GM21526 (cell line): ENCODE data around the gene ADAMTS12.

Experiments
- ATAC-seq: cut with Tn5 transposase; IDR thresholded peaks from one replicate; pipeline ENCODE4 v1.9.1; 2021; ENCODE audit warnings: moderate library complexity; ENCODE audit not compliant: unreplicated experiment, low FRiP score

ADAMTS12 gene, protein sequence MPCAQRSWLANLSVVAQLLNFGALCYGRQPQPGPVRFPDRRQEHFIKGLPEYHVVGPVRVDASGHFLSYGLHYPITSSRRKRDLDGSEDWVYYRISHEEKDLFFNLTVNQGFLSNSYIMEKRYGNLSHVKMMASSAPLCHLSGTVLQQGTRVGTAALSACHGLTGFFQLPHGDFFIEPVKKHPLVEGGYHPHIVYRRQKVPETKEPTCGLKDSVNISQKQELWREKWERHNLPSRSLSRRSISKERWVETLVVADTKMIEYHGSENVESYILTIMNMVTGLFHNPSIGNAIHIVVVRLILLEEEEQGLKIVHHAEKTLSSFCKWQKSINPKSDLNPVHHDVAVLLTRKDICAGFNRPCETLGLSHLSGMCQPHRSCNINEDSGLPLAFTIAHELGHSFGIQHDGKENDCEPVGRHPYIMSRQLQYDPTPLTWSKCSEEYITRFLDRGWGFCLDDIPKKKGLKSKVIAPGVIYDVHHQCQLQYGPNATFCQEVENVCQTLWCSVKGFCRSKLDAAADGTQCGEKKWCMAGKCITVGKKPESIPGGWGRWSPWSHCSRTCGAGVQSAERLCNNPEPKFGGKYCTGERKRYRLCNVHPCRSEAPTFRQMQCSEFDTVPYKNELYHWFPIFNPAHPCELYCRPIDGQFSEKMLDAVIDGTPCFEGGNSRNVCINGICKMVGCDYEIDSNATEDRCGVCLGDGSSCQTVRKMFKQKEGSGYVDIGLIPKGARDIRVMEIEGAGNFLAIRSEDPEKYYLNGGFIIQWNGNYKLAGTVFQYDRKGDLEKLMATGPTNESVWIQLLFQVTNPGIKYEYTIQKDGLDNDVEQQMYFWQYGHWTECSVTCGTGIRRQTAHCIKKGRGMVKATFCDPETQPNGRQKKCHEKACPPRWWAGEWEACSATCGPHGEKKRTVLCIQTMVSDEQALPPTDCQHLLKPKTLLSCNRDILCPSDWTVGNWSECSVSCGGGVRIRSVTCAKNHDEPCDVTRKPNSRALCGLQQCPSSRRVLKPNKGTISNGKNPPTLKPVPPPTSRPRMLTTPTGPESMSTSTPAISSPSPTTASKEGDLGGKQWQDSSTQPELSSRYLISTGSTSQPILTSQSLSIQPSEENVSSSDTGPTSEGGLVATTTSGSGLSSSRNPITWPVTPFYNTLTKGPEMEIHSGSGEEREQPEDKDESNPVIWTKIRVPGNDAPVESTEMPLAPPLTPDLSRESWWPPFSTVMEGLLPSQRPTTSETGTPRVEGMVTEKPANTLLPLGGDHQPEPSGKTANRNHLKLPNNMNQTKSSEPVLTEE (N-terminal part only)

DNA sequence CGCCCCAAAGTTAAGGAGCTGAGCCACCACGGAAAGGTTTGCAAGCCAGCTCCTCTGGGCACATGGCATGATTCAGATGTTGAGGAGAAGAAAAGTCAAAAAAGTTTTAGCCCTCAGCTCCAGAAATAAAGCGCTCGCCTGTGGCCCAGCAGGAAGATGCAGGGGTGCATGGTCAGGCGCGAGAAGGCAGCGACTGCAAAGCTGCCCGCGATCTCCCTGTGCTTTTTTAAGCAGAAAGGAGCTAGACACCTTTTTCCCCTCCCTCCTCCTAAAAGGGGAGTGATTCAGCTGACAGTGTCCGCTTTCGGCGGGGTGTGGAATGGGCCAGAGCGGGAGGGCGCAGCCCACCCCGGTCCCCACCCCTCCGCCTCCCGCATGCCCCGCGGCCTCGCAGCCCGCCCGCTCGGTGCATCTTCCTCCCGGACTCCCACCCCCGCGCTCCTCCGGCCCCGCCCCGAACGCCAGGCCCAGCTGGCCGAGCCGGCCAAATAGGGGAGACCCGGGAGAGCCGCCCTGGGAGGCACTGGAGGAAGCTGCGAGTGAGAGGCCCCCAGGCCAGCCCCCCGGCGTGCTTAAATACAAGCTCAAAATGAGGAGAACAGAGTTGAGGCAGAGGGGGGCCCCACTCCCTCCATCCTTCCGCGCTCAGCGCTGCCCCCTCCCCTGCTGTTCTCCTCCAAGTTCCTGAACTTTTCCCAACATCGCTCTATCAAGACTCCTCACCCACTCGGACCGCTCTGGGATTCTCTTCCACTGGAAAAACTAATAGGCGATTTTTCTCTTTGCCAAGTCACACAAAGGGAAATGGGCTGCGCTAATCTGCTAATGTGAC is at the start of gene ADAMTS12:
Gene ADAMTS12, minus strand, starts transcription at position 203 of the 832 bp plus-strand sequence. Its CDS starts 134 bp downstream, at position 69.
- no peak for ATAC-seq

DNA sequence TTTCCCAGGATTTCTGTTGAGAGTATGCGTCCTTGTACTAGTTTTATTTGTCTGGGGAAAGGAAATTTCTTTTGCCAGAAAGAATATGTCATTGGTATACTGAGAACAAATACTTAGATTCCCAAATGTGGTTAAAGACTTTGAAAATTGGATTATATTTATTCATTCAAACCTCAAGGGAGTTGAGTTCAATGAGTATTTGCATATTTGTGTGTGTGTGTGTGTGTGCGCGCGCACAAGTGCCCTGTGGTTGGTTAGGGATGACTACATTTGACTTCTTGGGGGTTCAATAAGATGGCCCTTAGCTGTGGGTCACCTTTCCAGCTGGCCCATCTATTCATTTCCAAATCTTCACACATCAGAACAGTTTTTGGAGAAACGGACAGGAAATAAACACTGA is 49.3 kb upstream of the ADAMTS12 start:
- ATAC-seq = no peak

- no peak for ATAC-seq
These were observed 47.9 kb upstream of the ADAMTS12 start for GRCh38 chr5:33939556-33940262.

- no peak for ATAC-seq
These were observed 47.1 kb upstream of the ADAMTS12 start for GRCh38 chr5:33938881-33939280.

- ATAC-seq = no peak
These were observed 46.7 kb upstream of the ADAMTS12 start for GRCh38 chr5:33938507-33938796.

DNA sequence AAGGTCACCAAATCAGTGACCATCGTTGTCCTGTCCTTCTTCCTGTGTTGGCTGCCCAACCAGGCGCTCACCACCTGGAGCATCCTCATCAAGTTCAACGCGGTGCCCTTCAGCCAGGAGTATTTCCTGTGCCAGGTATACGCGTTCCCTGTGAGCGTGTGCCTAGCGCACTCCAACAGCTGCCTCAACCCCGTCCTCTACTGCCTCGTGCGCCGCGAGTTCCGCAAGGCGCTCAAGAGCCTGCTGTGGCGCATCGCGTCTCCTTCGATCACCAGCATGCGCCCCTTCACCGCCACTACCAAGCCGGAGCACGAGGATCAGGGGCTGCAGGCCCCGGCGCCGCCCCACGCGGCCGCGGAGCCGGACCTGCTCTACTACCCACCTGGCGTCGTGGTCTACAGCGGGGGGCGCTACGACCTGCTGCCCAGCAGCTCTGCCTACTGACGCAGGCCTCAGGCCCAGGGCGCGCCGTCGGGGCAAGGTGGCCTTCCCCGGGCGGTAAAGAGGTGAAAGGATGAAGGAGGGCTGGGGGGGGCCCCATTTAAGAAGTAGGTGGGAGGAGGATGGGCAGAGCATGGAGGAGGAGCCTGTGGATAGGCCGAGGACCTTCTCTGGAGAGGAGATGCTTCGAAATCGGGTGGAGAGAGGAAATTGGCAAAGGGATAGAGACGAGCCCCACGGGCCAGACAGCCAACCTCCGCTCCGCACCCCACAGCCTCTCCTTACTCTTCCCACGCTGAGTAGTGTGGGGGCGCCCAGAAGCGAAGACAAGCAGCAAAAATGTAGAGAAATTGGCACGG is 46.1 kb upstream of the ADAMTS12 start:
- no peak for ATAC-seq

DNA sequence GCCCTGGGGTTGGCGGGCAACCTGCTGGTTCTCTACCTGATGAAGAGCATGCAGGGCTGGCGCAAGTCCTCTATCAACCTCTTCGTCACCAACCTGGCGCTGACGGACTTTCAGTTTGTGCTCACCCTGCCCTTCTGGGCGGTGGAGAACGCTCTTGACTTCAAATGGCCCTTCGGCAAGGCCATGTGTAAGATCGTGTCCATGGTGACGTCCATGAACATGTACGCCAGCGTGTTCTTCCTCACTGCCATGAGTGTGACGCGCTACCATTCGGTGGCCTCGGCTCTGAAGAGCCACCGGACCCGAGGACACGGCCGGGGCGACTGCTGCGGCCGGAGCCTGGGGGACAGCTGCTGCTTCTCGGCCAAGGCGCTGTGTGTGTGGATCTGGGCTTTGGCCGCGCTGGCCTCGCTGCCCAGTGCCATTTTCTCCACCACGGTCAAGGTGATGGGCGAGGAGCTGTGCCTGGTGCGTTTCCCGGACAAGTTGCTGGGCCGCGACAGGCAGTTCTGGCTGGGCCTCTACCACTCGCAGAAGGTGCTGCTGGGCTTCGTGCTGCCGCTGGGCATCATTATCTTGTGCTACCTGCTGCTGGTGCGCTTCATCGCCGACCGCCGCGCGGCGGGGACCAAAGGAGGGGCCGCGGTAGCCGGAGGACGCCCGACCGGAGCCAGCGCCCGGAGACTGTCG is 45.4 kb upstream of the ADAMTS12 start:
- ATAC-seq = no peak

GRCh38 chr5:33936381-33937016 is 44.7 kb upstream of the ADAMTS12 start, which contains the start of gene RXFP3:
Gene RXFP3, plus strand, starts transcription at chr5:33936386. Its CDS starts 355 bp downstream, at chr5:33936741.
- no peak for ATAC-seq

DNA sequence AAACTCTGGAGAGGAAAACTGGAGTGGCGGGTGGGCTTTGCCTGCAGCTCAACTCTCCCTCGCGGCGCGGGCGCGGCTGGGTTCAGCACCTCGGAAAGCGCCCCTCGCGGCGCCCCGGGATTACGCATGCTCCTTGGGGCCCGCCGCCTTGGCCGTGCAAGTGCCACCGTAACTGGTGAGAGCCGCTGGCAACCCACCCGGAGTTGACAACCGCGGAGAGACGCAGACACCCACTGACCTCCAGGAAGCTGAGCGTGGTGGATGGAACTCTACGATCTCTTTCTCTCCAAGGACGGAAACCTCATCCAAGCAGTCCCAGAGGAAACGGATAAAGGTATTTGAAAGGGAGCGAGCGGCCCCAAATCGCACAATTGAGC is 44.2 kb upstream of the ADAMTS12 start:
- no peak for ATAC-seq

- peak; percentile 30 for ATAC-seq
These were observed 42.4 kb upstream of the ADAMTS12 start for GRCh38 chr5:33934176-33934575.

DNA sequence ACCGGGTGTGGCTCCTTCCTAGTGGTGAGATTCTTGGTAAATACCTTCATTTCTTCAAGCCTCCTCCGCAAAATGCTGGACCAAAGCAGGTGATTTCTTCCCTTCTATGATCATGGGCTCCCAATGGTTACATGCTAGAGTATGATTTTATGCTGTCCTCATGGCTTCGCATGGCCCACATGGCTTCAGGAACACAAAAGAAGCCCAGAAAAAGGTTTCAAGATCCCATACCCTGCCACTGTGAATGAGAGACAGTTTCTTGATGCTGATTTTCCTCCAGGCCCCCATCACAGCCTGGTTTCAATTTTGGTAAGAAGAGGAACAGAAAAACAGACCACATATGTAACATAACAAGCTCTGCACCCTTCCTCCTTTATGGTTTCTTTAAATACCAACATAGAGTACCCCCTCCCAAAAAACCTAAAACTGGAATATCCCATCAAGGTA is 42.0 kb upstream of the ADAMTS12 start:
- ATAC-seq = peak; percentile 90

- no peak for ATAC-seq
These were observed 39.3 kb upstream of the ADAMTS12 start for GRCh38 chr5:33931136-33931535.

DNA sequence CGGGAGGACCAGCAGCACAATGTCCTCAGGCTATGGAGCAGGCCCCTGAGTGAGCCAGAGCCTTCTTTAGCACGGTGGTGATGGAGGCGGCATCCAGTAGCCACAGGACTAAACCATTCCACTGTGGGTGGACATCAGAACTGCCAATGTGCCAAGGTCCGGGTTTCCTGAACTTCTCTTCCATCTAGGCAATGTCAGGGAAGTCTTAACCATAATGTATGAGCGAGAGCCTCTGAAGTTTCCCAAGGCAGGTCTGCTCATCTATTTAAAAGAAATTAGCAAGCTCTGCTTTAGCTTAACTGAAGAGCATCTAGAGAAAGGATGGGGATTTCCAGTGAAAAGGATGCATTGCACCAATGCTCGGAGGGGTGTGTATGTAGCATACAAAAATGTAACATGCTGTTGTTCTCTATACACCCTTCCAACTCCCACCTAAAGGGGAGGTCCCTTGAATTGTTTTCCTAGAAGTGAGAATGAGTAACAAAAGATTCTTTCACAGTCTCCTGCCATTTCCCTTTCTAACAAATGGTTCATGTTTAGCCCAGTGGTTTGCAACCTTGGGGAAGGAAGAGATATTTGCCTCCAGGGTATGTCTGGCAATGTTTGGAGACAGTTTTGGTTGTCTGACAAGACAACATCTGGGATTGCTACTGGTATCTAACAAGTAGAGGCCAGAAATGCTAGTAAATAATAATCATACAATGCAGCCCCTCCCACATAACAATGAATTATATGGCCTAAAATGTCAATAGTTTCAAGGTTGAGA is 38.3 kb upstream of the ADAMTS12 start:
- no peak for ATAC-seq

GRCh38 chr5:33928283-33928682 is 36.5 kb upstream of the ADAMTS12 start:
- no peak for ATAC-seq

- no peak for ATAC-seq
These were observed 35.9 kb upstream of the ADAMTS12 start for GRCh38 chr5:33927685-33928084.

DNA sequence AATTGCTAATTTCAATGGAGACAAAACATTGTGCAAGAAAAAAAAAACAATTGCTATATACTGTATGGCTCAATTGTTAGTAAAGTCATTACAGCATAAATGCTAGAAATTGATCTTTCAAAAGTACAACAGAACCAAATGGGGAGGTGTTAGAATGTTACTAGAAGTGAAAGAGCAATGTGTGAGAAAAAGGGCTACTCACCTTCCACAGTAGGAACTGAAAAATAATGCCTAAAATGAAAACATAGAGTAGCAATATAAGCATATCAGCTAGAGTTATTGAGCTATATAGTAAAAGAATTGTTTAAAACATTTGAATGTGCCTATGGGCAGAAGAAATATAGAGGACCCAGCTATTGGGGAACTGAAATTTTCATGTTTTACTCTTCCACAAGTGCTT is 33.5 kb upstream of the ADAMTS12 start:
- ATAC-seq = peak; percentile 61

DNA sequence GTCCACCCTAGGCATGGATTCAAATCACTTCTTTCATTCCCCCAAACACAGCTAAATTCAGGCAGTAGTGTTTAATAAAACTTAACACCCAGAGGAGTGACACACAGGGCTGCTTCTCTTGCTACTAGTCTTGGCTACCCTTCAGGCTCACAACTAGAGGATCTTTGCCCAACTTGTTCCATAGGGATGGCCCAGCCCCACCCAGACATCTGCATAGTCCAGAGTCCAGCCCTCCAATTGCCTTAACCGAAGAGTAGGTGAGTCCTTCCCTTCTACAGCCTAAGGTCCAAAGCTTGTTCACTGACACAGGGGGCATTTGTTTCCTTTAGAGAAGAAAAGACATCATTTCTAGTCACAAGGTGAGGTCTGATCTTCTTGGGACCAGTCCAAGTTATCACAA is 29.2 kb upstream of the ADAMTS12 start:
- no peak for ATAC-seq
